Lung (tissue), 12 donors: ENCODE results near the gene WFS1. TPM values are rescaled to one million over a fixed set of nuclear protein-coding genes. Genes with fewer than 3 reads are reported as not detected.

Source experiments
- ATAC-seq: fragments of 200-7000 bp; cut with Tn5 transposase; one replicate; pipeline ENCODE4 v1.9.1; 2020; ENCODE audit warnings: moderate number of reproducible peaks; ENCODE audit not compliant: insufficient read depth, low FRiP score
- DNase-seq, 3 donors: peaks; one replicate each; pipeline ENCODE4 v3.0.0-alpha.2; 2013 to 2017
- H3K27ac ChIP-seq, 2 donors: one replicate each; pipeline ENCODE4 v1.5.1; 2013; ENCODE audit warnings: mild to moderate bottlenecking in 2 of 2, moderate library complexity in 2 of 2, control low read depth in 1 of 2, inconsistent platforms in 1 of 2, low read depth in 1 of 2, low read length in 1 of 2
- H3K27me3 ChIP-seq, 3 donors: one replicate each; pipeline ENCODE4 v1.5.1; 2013; ENCODE audit warnings: low read length in 2 of 3; ENCODE audit not compliant: control insufficient read depth in 3 of 3, insufficient read depth in 3 of 3
- H3K36me3 ChIP-seq, 4 donors: one replicate each; pipeline ENCODE4 v1.5.1; 2013; ENCODE audit warnings: low read length in 4 of 4, mild to moderate bottlenecking in 1 of 4, moderate library complexity in 1 of 4; ENCODE audit not compliant: control insufficient read depth in 4 of 4, insufficient read depth in 4 of 4
- H3K4me1 ChIP-seq, 5 donors: one replicate each; pipeline ENCODE4 v1.5.1; 2013; ENCODE audit warnings: low read length in 5 of 5, mild to moderate bottlenecking in 2 of 5, moderate library complexity in 1 of 5; ENCODE audit not compliant: control insufficient read depth in 5 of 5, insufficient read depth in 5 of 5
- H3K4me3 ChIP-seq: one replicate; pipeline ENCODE4 v1.5.1; 2013; ENCODE audit warnings: mild to moderate bottlenecking, control low read depth, moderate library complexity
- H3K9ac ChIP-seq, 2 donors: one replicate each; pipeline ENCODE4 v1.5.1; 2013; ENCODE audit warnings: low read length in 2 of 2, control low read depth in 1 of 2; ENCODE audit not compliant: insufficient read depth in 1 of 2
- H3K9me3 ChIP-seq, 4 donors: one replicate each; pipeline ENCODE4 v1.5.1; 2013; ENCODE audit warnings: low read length in 3 of 4, mild to moderate bottlenecking in 1 of 4, moderate library complexity in 1 of 4; ENCODE audit not compliant: control insufficient read depth in 4 of 4, insufficient read depth in 3 of 4
- CTCF ChIP-seq: IDR thresholded peaks from 2 replicates; pipeline ENCODE4 v1.5.1; 2012; ENCODE audit warnings: mild to moderate bottlenecking; ENCODE audit errors: control extremely low read depth, extremely low read depth
- WGBS, 2 donors: extraction: QIAGEN DNeasy Blood & Tissue Kit; methylation state at CpG; one replicate each; pipeline ENCODE4 v1.1.7; 2013; 5-methylcytosine and 5-hydroxymethylcytosine counted together
- polyA plus RNA-seq, 2 donors: library from polyadenylated mRNA; stranded (reverse); fragments of 200-250 nt; gene quantifications; one replicate each; pipeline ENCODE4 v1.2.1, GENCODE V29; 2013
- total RNA-seq, 2 donors: library from RNA; depleted of rRNA in 1 of 2; stranded (reverse); fragments of >200 nt in 1 of 2; gene quantifications; one replicate each; pipeline ENCODE4 v1.2.1, GENCODE V29; 2014 to 2021
- donor health status: control.
- donor health status: control.
- donor health status: Bipolar disorder and iron deficiency.
- donor health status: healthy.
- donor health status: DM: yes; HTN: yes; CAD: no.

The WFS1 gene
- total and polyA plus RNA-seq, 4 donors: 26.5 to 76.0 (median 30.2) TPM

GRCh38 chr4:6331468-6331867 lies 61.8 kb downstream of the WFS1 start:
- Histone ChIP-seq H3K4me3 (no peak overlapping the region), H3K27me3 (peaks cover 0 to 7% (median 0%) of the 10 kb centered on the region in 3 donors), H3K27ac (no peak overlapping the region), H3K4me1 (no peaks in the 10 kb centered on the region), H3K36me3 (no peaks in the 10 kb centered on the region), H3K9me3 (peaks cover 0 to 7% (median 0%) of the 10 kb centered on the region in 4 donors), H3K9ac (no peak overlapping the region)
- WGBS, 2 donors: 90% methylated on average over 6 of the region's 6 CpGs
- no peak for ATAC-seq
- no peak for DNase-seq
- no peak for TF ChIP-seq CTCF

- Histone ChIP-seq H3K27ac (no peak overlapping the region), H3K36me3 (no peaks in the 10 kb centered on the region), H3K9me3 (peaks cover 0 to 7% (median 0%) of the 10 kb centered on the region in 4 donors), H3K9ac (no peak overlapping the region), H3K4me1 (no peaks in the 10 kb centered on the region), H3K27me3 (peaks cover 0 to 7% (median 0%) of the 10 kb centered on the region in 3 donors), H3K4me3 (no peak overlapping the region)
- no peak for ATAC-seq
- peak in 1 of 3 donors; percentile 20 for DNase-seq
- WGBS, 2 donors: 45 to 49% methylated on average over 18 of the region's 18 CpGs
- TF ChIP-seq CTCF: peak; percentile 46
Measured at GRCh38 chr4:6332042-6332668, 62.5 kb downstream of the WFS1 start.

GRCh38 chr4:6332669-6333050 lies 63.0 kb downstream of the WFS1 start:
- 76 to 80% methylated on average over 6 of the region's 6 CpGs for WGBS, 2 donors
- no peak for TF ChIP-seq CTCF
- DNase-seq: no peak
- H3K9ac ChIP-seq: no peak overlapping the region
- peaks cover 0 to 7% (median 1%) of the 10 kb centered on the region in 3 donors for H3K27me3 ChIP-seq
- H3K4me3 ChIP-seq: no peak overlapping the region
- no peaks in the 10 kb centered on the region for H3K4me1 ChIP-seq
- H3K9me3 ChIP-seq: peaks cover 0 to 7% (median 0%) of the 10 kb centered on the region in 4 donors
- no peak overlapping the region for H3K27ac ChIP-seq
- no peaks in the 10 kb centered on the region for H3K36me3 ChIP-seq
- ATAC-seq: no peak
